HEK293 (cell line): ENCODE results near the gene MLLT11.
A peak's percentile ranks its signal among the peaks of the same experiment; 100 is the strongest.

Experiments used
- HIC1 ChIP-seq: fragments of 450-650 bp; formaldehyde crosslinking; IDR thresholded peaks from 2 replicates; pipeline ENCODE4 v1.5.1; 2016; ENCODE audit warnings: missing biosample characterization, missing genetic modification characterization
- MEIS1 ChIP-seq: sonication (generic); formaldehyde crosslinking; IDR thresholded peaks from 2 replicates; pipeline ENCODE4 v1.8.1; 2022; ENCODE audit warnings: missing genetic modification reagents, mild to moderate bottlenecking, borderline replicate concordance
- RBAK ChIP-seq: fragments of 450-650 bp; formaldehyde crosslinking; IDR thresholded peaks from 2 replicates; pipeline ENCODE4 v1.5.1; 2016; ENCODE audit warnings: missing biosample characterization, missing genetic modification characterization
- SALL2 ChIP-seq: fragments of 450-650 bp; formaldehyde crosslinking; IDR thresholded peaks from 2 replicates; pipeline ENCODE4 v1.5.0; 2017; ENCODE audit warnings: missing biosample characterization, mild to moderate bottlenecking, missing genetic modification characterization, borderline replicate concordance
- ZBTB17 ChIP-seq: fragments of 450-650 bp; formaldehyde crosslinking; IDR thresholded peaks from 2 replicates; pipeline ENCODE4 v1.5.1; 2016; ENCODE audit warnings: missing biosample characterization, missing genetic modification characterization
- ZBTB20 ChIP-seq: fragments of 450-650 bp; formaldehyde crosslinking; IDR thresholded peaks from 2 replicates; pipeline ENCODE4 v1.5.1; 2016; ENCODE audit warnings: missing biosample characterization, missing genetic modification characterization
- ZNF146 ChIP-seq: fragments of 450-650 bp; formaldehyde crosslinking; IDR thresholded peaks from 2 replicates; pipeline ENCODE4 v1.5.1; 2016; ENCODE audit warnings: missing biosample characterization, missing genetic modification characterization
- ZNF155 ChIP-seq: fragments of 450-650 bp; formaldehyde crosslinking; IDR thresholded peaks from 2 replicates; pipeline ENCODE4 v1.5.1; 2016; ENCODE audit warnings: missing biosample characterization, missing genetic modification characterization
- ZNF292 ChIP-seq: fragments of 450-650 bp; formaldehyde crosslinking; IDR thresholded peaks from 2 replicates; pipeline ENCODE4 v1.5.1; 2016; ENCODE audit warnings: low read depth, missing biosample characterization, missing genetic modification characterization, borderline replicate concordance
- ZNF350 ChIP-seq: fragments of 450-650 bp; formaldehyde crosslinking; IDR thresholded peaks from 2 replicates; pipeline ENCODE4 v1.5.0; 2017; ENCODE audit warnings: missing biosample characterization, mild to moderate bottlenecking, missing genetic modification characterization
- ZNF433 ChIP-seq: fragments of 450-650 bp; formaldehyde crosslinking; IDR thresholded peaks from 2 replicates; pipeline ENCODE4 v1.5.1; 2016; ENCODE audit warnings: missing biosample characterization, missing genetic modification characterization, low read depth
- ZNF501 ChIP-seq: fragments of 450-650 bp; formaldehyde crosslinking; IDR thresholded peaks from 2 replicates; pipeline ENCODE4 v1.5.1; 2016; ENCODE audit warnings: missing biosample characterization, missing genetic modification characterization
- ZNF521 ChIP-seq: fragments of 450-650 bp; formaldehyde crosslinking; IDR thresholded peaks from 2 replicates; pipeline ENCODE4 v1.5.1; 2017; ENCODE audit warnings: missing biosample characterization, mild to moderate bottlenecking, missing genetic modification characterization
- ZNF529 ChIP-seq: fragments of 450-650 bp; formaldehyde crosslinking; IDR thresholded peaks from 2 replicates; pipeline ENCODE4 v1.5.1; 2017; ENCODE audit warnings: missing genetic modification characterization, missing biosample characterization; ENCODE audit not compliant: insufficient replicate concordance
- ZNF548 ChIP-seq: fragments of 450-650 bp; formaldehyde crosslinking; IDR thresholded peaks from 2 replicates; pipeline ENCODE4 v1.5.1; 2016; ENCODE audit warnings: missing biosample characterization, missing genetic modification characterization
- ZNF610 ChIP-seq: fragments of 450-650 bp; formaldehyde crosslinking; IDR thresholded peaks from 2 replicates; pipeline ENCODE4 v1.5.1; 2016; ENCODE audit warnings: missing biosample characterization, missing genetic modification characterization, borderline replicate concordance
- ZNF624 ChIP-seq: fragments of 450-650 bp; formaldehyde crosslinking; IDR thresholded peaks from 2 replicates; pipeline ENCODE4 v1.5.1; 2017; ENCODE audit warnings: missing biosample characterization, missing genetic modification characterization
- ZNF626 ChIP-seq: fragments of 450-650 bp; sonication (Bioruptor Pico); formaldehyde crosslinking; IDR thresholded peaks from 2 replicates; pipeline ENCODE4 v1.5.1; 2018; ENCODE audit warnings: missing biosample characterization, missing genetic modification characterization, inconsistent platforms
- ZNF76 ChIP-seq: fragments of 450-650 bp; formaldehyde crosslinking; IDR thresholded peaks from 2 replicates; pipeline ENCODE4; 2016; ENCODE audit warnings: low read depth, missing biosample characterization, missing genetic modification characterization, borderline replicate concordance
- ZNF777 ChIP-seq: fragments of 450-650 bp; formaldehyde crosslinking; IDR thresholded peaks from 2 replicates; pipeline ENCODE4 v1.5.1; 2017; ENCODE audit warnings: missing biosample characterization, missing genetic modification characterization, borderline replicate concordance
- ZNF843 ChIP-seq: fragments of 450-650 bp; formaldehyde crosslinking; IDR thresholded peaks from 2 replicates; pipeline ENCODE4 v1.5.1; 2016; ENCODE audit warnings: missing biosample characterization, missing genetic modification characterization
- ZSCAN23 ChIP-seq: fragments of 450-650 bp; formaldehyde crosslinking; IDR thresholded peaks from 2 replicates; pipeline ENCODE4 v1.5.1; 2016; ENCODE audit warnings: missing biosample characterization, missing genetic modification characterization
- TF ChIP-seq, protein P1 (sequence below): fragments of 450-650 bp; formaldehyde crosslinking; IDR thresholded peaks from 2 replicates; pipeline ENCODE4; 2016; ENCODE audit warnings: missing biosample characterization, missing genetic modification characterization
- TF ChIP-seq, protein P2 (sequence below): fragments of 450-650 bp; formaldehyde crosslinking; IDR thresholded peaks from 2 replicates; pipeline ENCODE4 v1.5.1; 2017; ENCODE audit warnings: missing biosample characterization, missing genetic modification characterization
- TF ChIP-seq, protein P3 (sequence below): IDR thresholded peaks from 2 replicates; pipeline ENCODE4 v1.6.1; 2011; ENCODE audit warnings: mild to moderate bottlenecking, low read depth, low read length, borderline replicate concordance
- TF ChIP-seq, protein P4 (sequence below): fragments of 450-650 bp; formaldehyde crosslinking; IDR thresholded peaks from 2 replicates; pipeline ENCODE4 v1.5.1; 2016; ENCODE audit warnings: missing biosample characterization, missing genetic modification characterization
- TF ChIP-seq, protein P5 (sequence below): fragments of 450-650 bp; formaldehyde crosslinking; IDR thresholded peaks from 2 replicates; pipeline ENCODE4 v1.5.1; 2016; ENCODE audit warnings: missing biosample characterization, missing genetic modification characterization

MLLT11 gene

DNA sequence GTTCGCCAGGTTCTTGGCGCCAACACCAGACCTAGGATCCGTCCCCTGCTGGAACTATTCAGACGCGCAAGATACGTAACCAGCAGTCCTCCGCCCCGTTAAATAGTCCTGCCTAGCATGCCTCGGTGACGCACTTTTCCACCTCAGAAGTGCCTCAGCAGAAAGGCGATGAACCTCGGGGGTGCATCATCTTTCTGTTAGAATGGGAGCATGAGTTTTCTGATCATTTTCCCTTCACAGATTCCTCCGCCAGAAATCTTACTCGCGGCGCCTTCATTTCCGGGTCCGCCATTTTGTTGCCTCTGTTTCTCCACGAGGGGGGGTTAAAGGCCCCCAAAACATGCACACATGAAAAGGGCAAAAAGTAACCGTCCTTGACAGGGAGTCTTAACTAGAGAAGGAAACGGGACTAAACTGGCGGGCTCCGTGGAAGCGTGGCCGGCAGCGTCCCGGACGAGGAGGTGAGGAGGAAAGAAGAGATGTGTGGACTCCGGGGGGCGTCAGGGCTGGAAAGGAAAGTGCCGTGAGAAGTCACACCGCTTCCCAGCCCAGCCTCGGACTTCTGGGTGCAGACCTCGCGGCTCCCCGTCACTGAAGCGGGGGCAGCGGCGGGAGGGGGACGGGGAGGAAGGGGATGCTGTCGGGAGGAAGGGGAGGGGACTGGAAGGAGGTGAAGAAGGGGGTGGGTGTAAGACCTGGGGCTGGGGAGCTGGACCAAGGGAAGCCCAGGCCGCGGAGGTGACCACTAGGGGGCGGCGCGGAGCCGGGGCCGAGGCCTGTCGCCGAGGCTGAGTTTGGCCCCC lies 10.5 kb downstream of the MLLT11 start, which contains the start of gene GABPB2 (continued):
- TF ChIP-seq, protein P1, sequence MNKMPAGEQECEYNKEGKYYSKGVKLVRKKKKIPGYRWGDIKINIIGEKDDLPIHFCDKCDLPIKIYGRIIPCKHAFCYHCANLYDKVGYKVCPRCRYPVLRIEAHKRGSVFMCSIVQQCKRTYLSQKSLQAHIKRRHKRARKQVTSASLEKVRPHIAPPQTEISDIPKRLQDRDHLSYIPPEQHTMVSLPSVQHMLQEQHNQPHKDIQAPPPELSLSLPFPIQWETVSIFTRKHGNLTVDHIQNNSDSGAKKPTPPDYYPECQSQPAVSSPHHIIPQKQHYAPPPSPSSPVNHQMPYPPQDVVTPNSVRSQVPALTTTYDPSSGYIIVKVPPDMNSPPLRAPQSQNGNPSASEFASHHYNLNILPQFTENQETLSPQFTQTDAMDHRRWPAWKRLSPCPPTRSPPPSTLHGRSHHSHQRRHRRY (tag by site-specific recombination), result no peak
- TF ChIP-seq ZNF529 (tag by site-specific recombination) (no peak), ZBTB17 (tag by site-specific recombination) (peak; percentile 99), ZNF292 (no peak), ZNF548 (0 out of 2 replicates have a peak, but pooled peaks have one; percentile 39), ZNF155 (tag by site-specific recombination) (no peak), SALL2 (tag by site-specific recombination) (peak; percentile 86), HIC1 (tag by site-specific recombination) (peak; percentile 65), ZNF521 (tag by site-specific recombination) (no peak), ZNF777 (tag by site-specific recombination) (peak; percentile 44; the same call in 1 of the 2 replicates), ZNF76 (tag by site-specific recombination) (peak; percentile 85), ZNF626 (tag by site-specific recombination) (no peak; the same call in 1 of the 2 replicates), ZBTB20 (peak; percentile 94), ZNF433 (tag by site-specific recombination) (no peak), ZSCAN23 (tag by site-specific recombination) (peak; percentile 99), ZNF843 (peak; percentile 78), RBAK (tag by site-specific recombination) (no peak), ZNF146 (tag by site-specific recombination) (peak; percentile 97), ZNF610 (peak; percentile 90; the same call in 1 of the 2 replicates), ZNF624 (tag by site-specific recombination) (peak; percentile 84; the same call in 1 of the 2 replicates), MEIS1 (CRISPR knock-in tag) (no peak), ZNF501 (tag by site-specific recombination) (peak; percentile 98; the same call in 1 of the 2 replicates), ZNF350 (tag by site-specific recombination) (no peak)
- TF ChIP-seq, protein P2, sequence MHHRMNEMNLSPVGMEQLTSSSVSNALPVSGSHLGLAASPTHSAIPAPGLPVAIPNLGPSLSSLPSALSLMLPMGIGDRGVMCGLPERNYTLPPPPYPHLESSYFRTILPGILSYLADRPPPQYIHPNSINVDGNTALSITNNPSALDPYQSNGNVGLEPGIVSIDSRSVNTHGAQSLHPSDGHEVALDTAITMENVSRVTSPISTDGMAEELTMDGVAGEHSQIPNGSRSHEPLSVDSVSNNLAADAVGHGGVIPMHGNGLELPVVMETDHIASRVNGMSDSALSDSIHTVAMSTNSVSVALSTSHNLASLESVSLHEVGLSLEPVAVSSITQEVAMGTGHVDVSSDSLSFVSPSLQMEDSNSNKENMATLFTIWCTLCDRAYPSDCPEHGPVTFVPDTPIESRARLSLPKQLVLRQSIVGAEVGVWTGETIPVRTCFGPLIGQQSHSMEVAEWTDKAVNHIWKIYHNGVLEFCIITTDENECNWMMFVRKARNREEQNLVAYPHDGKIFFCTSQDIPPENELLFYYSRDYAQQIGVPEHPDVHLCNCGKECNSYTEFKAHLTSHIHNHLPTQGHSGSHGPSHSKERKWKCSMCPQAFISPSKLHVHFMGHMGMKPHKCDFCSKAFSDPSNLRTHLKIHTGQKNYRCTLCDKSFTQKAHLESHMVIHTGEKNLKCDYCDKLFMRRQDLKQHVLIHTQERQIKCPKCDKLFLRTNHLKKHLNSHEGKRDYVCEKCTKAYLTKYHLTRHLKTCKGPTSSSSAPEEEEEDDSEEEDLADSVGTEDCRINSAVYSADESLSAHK (tag by site-specific recombination), result peak; percentile 76
- TF ChIP-seq, protein P3, sequence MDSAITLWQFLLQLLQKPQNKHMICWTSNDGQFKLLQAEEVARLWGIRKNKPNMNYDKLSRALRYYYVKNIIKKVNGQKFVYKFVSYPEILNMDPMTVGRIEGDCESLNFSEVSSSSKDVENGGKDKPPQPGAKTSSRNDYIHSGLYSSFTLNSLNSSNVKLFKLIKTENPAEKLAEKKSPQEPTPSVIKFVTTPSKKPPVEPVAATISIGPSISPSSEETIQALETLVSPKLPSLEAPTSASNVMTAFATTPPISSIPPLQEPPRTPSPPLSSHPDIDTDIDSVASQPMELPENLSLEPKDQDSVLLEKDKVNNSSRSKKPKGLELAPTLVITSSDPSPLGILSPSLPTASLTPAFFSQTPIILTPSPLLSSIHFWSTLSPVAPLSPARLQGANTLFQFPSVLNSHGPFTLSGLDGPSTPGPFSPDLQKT, result peak; percentile 82; the same call in 1 of the 2 replicates
- TF ChIP-seq, protein P4, sequence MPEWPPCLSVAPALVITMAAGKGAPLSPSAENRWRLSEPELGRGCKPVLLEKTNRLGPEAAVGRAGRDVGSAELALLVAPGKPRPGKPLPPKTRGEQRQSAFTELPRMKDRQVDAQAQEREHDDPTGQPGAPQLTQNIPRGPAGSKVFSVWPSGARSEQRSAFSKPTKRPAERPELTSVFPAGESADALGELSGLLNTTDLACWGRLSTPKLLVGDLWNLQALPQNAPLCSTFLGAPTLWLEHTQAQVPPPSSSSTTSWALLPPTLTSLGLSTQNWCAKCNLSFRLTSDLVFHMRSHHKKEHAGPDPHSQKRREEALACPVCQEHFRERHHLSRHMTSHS (tag by site-specific recombination), result no peak
- TF ChIP-seq, protein P5, sequence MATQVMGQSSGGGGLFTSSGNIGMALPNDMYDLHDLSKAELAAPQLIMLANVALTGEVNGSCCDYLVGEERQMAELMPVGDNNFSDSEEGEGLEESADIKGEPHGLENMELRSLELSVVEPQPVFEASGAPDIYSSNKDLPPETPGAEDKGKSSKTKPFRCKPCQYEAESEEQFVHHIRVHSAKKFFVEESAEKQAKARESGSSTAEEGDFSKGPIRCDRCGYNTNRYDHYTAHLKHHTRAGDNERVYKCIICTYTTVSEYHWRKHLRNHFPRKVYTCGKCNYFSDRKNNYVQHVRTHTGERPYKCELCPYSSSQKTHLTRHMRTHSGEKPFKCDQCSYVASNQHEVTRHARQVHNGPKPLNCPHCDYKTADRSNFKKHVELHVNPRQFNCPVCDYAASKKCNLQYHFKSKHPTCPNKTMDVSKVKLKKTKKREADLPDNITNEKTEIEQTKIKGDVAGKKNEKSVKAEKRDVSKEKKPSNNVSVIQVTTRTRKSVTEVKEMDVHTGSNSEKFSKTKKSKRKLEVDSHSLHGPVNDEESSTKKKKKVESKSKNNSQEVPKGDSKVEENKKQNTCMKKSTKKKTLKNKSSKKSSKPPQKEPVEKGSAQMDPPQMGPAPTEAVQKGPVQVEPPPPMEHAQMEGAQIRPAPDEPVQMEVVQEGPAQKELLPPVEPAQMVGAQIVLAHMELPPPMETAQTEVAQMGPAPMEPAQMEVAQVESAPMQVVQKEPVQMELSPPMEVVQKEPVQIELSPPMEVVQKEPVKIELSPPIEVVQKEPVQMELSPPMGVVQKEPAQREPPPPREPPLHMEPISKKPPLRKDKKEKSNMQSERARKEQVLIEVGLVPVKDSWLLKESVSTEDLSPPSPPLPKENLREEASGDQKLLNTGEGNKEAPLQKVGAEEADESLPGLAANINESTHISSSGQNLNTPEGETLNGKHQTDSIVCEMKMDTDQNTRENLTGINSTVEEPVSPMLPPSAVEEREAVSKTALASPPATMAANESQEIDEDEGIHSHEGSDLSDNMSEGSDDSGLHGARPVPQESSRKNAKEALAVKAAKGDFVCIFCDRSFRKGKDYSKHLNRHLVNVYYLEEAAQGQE, result peak; percentile 63
